IPS-20b (cell line): Measurements from ENCODE around the gene KIF1A.

Experiments used
- H3K27ac ChIP-seq: one replicate; pipeline ENCODE4 v1.5.1; 2013; ENCODE audit warnings: low read length
- H3K27me3 ChIP-seq: 2 replicates; pipeline ENCODE4 v1.6.1; 2013; ENCODE audit warnings: mild to moderate bottlenecking, low read length, inconsistent platforms; ENCODE audit not compliant: insufficient read depth
- H3K36me3 ChIP-seq: 2 replicates; pipeline ENCODE4 v1.6.1; 2013; ENCODE audit warnings: low read depth, mild to moderate bottlenecking, inconsistent platforms, low read length, moderate library complexity; ENCODE audit not compliant: insufficient read depth
- H3K4me1 ChIP-seq: 2 replicates; pipeline ENCODE4 v1.6.1; 2013; ENCODE audit warnings: mild to moderate bottlenecking, control low read depth, inconsistent platforms, low read length, moderate library complexity; ENCODE audit not compliant: insufficient read depth
- H3K4me3 ChIP-seq: 2 replicates; pipeline ENCODE4 v1.5.1; 2013; ENCODE audit warnings: mild to moderate bottlenecking, low read length, inconsistent platforms
- H3K9ac ChIP-seq: 2 replicates; pipeline ENCODE4 v1.6.1; 2013; ENCODE audit warnings: low read depth, mild to moderate bottlenecking, inconsistent platforms, low read length, moderate library complexity
- H3K9me3 ChIP-seq: 2 replicates; pipeline ENCODE4 v1.6.1; 2013; ENCODE audit warnings: mild to moderate bottlenecking, low read depth, low read length, inconsistent platforms; ENCODE audit not compliant: insufficient read depth

Gene KIF1A

GRCh38 chr2:240793313-240794177 lies 26.5 kb downstream of the KIF1A start:
- no peaks in the 10 kb centered on the region for H3K9me3 ChIP-seq
- H3K36me3 ChIP-seq, result peaks cover 81% of the 10 kb centered on the region
- H3K27me3 ChIP-seq, result no peaks in the 10 kb centered on the region
- no peak overlapping the region for H3K4me3 ChIP-seq
- H3K4me1 ChIP-seq, result no peaks in the 10 kb centered on the region; the same call in 1 of the 2 replicates
- no peak overlapping the region for H3K9ac ChIP-seq
- H3K27ac ChIP-seq, result no peak overlapping the region

- H3K27ac ChIP-seq, result no peak overlapping the region
- no peak overlapping the region for H3K9ac ChIP-seq
- H3K9me3 ChIP-seq, result no peaks in the 10 kb centered on the region
- no peaks in the 10 kb centered on the region; the same call in 1 of the 2 replicates for H3K4me1 ChIP-seq
- peaks cover 81% of the 10 kb centered on the region for H3K36me3 ChIP-seq
- no peaks in the 10 kb centered on the region for H3K27me3 ChIP-seq
- no peak overlapping the region for H3K4me3 ChIP-seq
These were observed 27.2 kb downstream of the KIF1A start for GRCh38 chr2:240792629-240793312.

- Histone ChIP-seq H3K27ac (no peak overlapping the region), H3K4me1 (no peaks in the 10 kb centered on the region; the same call in 1 of the 2 replicates), H3K27me3 (no peaks in the 10 kb centered on the region), H3K36me3 (peaks cover 81% of the 10 kb centered on the region), H3K9me3 (no peaks in the 10 kb centered on the region), H3K4me3 (no peak overlapping the region), H3K9ac (no peak overlapping the region)
These were observed 28.0 kb downstream of the KIF1A start for GRCh38 chr2:240791821-240792628.

GRCh38 chr2:240791221-240791800 lies 28.7 kb downstream of the KIF1A start:
- peaks cover 81% of the 10 kb centered on the region for H3K36me3 ChIP-seq
- no peaks in the 10 kb centered on the region for H3K27me3 ChIP-seq
- no peaks in the 10 kb centered on the region; the same call in 1 of the 2 replicates for H3K4me1 ChIP-seq
- no peaks in the 10 kb centered on the region for H3K9me3 ChIP-seq
- no peak overlapping the region for H3K4me3 ChIP-seq
- no peak overlapping the region for H3K9ac ChIP-seq
- no peak overlapping the region for H3K27ac ChIP-seq

GRCh38 chr2:240790370-240791220 lies 29.4 kb downstream of the KIF1A start:
- Histone ChIP-seq H3K9me3 (no peaks in the 10 kb centered on the region), H3K36me3 (peaks cover 81% of the 10 kb centered on the region), H3K9ac (no peak overlapping the region), H3K4me1 (no peaks in the 10 kb centered on the region; the same call in 1 of the 2 replicates), H3K27me3 (no peaks in the 10 kb centered on the region), H3K4me3 (no peak overlapping the region), H3K27ac (no peak overlapping the region)

- Histone ChIP-seq H3K9ac (no peak overlapping the region), H3K4me3 (no peak overlapping the region), H3K4me1 (no peaks in the 10 kb centered on the region; the same call in 1 of the 2 replicates), H3K36me3 (peaks cover 81% of the 10 kb centered on the region), H3K27me3 (no peaks in the 10 kb centered on the region), H3K27ac (no peak overlapping the region), H3K9me3 (no peaks in the 10 kb centered on the region)
These were observed 30.3 kb downstream of the KIF1A start for GRCh38 chr2:240789501-240790369.

- no peaks in the 10 kb centered on the region for H3K9me3 ChIP-seq
- peaks cover 81% of the 10 kb centered on the region for H3K36me3 ChIP-seq
- no peak overlapping the region for H3K9ac ChIP-seq
- H3K27ac ChIP-seq, result no peak overlapping the region
- H3K4me3 ChIP-seq, result no peak overlapping the region
- H3K4me1 ChIP-seq, result no peaks in the 10 kb centered on the region; the same call in 1 of the 2 replicates
- no peaks in the 10 kb centered on the region for H3K27me3 ChIP-seq
These were observed 31.0 kb downstream of the KIF1A start for GRCh38 chr2:240789051-240789453.

- no peaks in the 10 kb centered on the region; the same call in 1 of the 2 replicates for H3K4me1 ChIP-seq
- H3K27ac ChIP-seq, result no peak overlapping the region
- no peak overlapping the region for H3K9ac ChIP-seq
- no peak overlapping the region for H3K4me3 ChIP-seq
- no peaks in the 10 kb centered on the region for H3K27me3 ChIP-seq
- H3K36me3 ChIP-seq, result peaks cover 81% of the 10 kb centered on the region
- no peaks in the 10 kb centered on the region for H3K9me3 ChIP-seq
These were observed 31.5 kb downstream of the KIF1A start for GRCh38 chr2:240788482-240788881.

- no peaks in the 10 kb centered on the region for H3K9me3 ChIP-seq
- no peak overlapping the region for H3K4me3 ChIP-seq
- H3K9ac ChIP-seq, result no peak overlapping the region
- peaks cover 82% of the 10 kb centered on the region for H3K36me3 ChIP-seq
- no peak overlapping the region for H3K27ac ChIP-seq
- H3K27me3 ChIP-seq, result no peaks in the 10 kb centered on the region
- H3K4me1 ChIP-seq, result no peaks in the 10 kb centered on the region; the same call in 1 of the 2 replicates
These were observed 32.2 kb downstream of the KIF1A start for GRCh38 chr2:240787521-240788472.
